ENCODE measurements around the gene MYO16. TPM values are rescaled to one million over a fixed set of nuclear protein-coding genes. Genes with fewer than 3 reads are reported as not detected.

MYO16 gene
- total RNA-seq, 1 donor from 2014 or later, result not detected

GRCh38 chr13:109235901-109236300, 606.5 kb downstream of the MYO16 start:
- no peak for DNase-seq (ENCODE audit: low spot score)

GRCh38 chr13:109241160-109241559, 611.7 kb downstream of the MYO16 start:
- DNase-seq (ENCODE audit: low spot score), result no peak

- DNase-seq (ENCODE audit: low spot score), result no peak
Observed at GRCh38 chr13:109243311-109243951, 614.0 kb downstream of the MYO16 start.

GRCh38 chr13:109244566-109244965, 615.2 kb downstream of the MYO16 start:
- no peak for DNase-seq (ENCODE audit: low spot score)

GRCh38 chr13:109246001-109246400, 616.6 kb downstream of the MYO16 start:
- DNase-seq (ENCODE audit: low spot score), result no peak

GRCh38 chr13:109249780-109250528, 620.5 kb downstream of the MYO16 start:
- no peak for DNase-seq (ENCODE audit: low spot score)

GRCh38 chr13:109251956-109252355, 622.5 kb downstream of the MYO16 start:
- DNase-seq (ENCODE audit: low spot score), result no peak

- DNase-seq (ENCODE audit: low spot score), result no peak
Observed at GRCh38 chr13:109253316-109253715, 623.9 kb downstream of the MYO16 start.

- DNase-seq (ENCODE audit: low spot score), result no peak
Observed at GRCh38 chr13:109254274-109254673, 624.9 kb downstream of the MYO16 start.

GRCh38 chr13:109255141-109255856, 625.9 kb downstream of the MYO16 start:
- DNase-seq (ENCODE audit: low spot score), result no peak

- no peak for DNase-seq (ENCODE audit: low spot score)
Observed at GRCh38 chr13:109256866-109257760, 627.7 kb downstream of the MYO16 start.

All from ureter (tissue), 1 donor.